ENCODE measurements around the gene STAB2.

The STAB2 gene

DNA sequence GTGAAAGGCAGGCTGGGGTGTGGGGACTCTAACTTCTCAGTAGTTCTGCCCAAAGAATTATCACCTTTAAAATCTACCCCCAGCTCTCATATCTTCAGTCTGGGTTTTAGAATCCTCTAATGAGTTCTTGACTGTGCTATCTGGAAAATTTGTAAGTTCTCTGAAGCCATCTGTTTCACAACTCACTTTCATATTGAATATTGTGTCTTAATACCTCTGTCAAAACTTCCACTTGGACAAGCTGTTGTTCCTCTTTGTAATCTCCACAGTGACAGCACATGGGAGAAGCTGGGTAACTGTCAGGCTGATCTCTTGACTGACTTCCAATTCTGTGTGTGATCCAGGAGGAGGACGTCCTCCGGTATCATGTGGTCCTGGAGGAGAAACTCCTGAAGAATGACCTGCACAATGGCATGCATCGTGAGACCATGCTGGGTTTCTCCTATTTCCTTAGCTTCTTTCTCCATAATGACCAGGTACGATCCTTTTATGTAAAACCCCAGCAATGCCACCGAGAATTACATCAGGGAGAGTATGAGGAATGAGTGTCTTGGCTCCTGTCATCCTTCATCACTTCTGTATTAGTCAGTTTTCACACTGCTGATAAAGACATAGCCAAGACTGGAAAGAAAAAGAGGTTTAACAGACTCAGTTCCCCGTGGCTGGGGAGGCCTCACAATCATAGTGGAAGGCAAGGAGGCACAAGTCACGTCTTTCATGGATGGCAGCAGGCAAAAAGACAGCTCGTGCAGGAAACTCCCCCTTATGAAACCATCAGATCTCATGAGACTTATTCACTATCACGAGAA, 111.9 kb downstream of the STAB2 start:
- DNase-seq: peak in 1 of 5 experiments; percentile 54

DNA sequence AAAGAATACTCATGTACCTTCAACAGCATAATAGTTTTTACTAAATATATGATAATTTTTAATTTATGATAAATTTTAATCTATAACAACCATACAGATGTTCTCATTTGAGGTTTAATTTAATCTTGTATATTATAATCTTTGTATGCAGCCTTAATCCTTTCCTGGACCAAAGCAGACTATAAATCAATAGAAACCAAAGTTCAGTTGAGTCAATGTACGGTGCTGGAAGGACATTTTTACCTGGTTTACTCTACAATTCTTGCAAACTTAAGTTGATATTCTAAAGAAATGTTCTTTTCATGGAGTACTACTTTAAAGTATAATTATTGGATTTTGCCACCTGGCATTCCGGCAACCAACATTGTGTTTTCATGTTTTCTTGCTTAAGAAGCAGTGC, 118.0 kb downstream of the STAB2 start:
- DNase-seq: no peak

DNA sequence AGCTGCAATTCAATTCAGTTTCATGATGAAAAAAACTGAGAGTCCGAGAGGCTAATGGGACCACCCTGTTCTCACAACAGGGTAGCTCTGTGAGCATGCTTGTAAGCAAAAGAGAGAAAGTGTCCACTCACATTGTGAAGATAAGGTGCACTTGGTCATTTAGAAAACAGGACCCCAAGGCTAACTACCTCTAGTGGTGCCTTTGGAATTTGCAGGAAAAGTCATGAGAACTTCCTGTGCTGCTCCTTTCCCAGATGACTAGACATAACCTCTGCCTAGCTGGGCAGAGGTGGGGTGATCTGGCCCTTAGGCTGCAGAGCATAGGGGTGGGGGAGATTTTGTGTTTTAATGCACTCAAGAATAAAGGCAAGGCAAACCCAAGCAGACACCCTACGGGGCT, 118.9 kb downstream of the STAB2 start:
- no peak for DNase-seq

DNA sequence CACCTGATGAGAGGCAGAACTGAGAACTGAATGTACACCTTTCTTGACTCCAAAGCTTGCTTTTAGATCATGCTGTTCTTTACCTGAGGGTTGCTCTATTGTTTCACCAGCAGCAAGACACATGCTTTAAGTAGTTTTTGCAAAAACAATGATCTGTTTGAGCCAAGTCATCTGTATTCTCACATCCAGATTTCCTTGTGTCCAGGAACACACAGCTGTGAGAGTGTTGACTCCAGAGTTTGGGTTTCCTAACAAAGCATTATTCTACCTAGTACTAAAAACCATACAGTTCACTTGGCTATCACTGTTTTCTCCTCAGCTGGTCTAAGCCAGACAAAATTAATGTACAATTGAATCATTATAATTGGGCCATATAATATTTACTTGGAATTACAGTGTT, 120.4 kb downstream of the STAB2 start:
- no peak for DNase-seq

DNA sequence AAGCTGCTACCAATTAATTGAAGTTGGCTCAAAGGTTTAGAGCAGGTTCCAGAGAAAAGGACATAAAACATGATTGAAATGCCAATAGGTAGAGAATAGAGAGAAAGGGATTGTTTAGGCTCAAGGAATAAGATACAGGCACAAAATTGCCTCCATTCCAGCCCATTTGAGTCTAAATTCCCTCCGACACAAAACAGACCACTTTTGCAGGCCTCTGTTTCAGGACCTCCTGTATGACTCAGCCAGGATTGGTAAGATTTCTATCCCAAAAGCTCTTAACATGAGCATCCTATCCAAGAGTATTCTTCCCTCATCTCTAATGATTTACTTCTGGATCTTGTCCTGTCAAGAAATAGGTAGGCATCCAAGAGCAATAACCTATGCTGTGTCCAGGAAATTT, 123.5 kb downstream of the STAB2 start:
- no peak for DNase-seq

DNA sequence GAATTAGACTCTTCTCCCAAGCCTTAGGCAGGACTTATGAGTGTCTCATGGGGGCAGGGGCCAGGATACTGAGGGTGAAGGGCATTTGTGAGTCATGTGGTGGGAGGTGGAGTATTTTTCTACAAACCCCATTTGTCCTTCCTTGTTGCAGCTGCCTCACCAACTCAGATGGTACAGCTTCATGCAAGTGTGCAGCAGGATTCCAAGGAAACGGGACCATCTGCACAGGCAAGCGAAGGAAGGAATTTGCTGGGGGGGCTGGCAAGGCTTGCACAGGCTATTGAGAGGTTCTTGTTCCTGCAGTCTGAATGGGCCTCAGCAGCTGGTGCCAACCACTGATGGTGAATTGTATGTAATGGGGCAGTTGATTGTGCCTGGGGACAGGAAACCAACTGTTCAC, 125.1 kb downstream of the STAB2 start:
- no peak for DNase-seq

DNA sequence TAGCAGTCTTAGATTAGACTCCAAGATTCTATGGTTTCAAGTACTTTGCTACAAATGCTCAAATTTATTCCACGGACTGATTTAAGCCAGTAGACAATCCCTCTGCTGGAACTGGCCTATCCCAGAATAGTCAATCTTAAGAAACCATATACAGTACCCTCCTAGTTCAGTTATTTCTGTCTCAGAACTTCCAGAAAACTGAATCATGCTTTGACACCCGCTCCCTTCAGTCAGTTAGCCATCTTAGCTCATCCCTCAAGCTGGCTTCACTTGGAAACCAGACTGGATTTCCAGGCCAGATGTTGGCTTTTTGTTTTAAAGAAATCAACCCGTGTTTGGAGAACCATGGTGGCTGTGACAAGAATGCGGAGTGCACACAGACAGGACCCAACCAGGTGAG, 128.4 kb downstream of the STAB2 start:
- no peak for DNase-seq

DNA sequence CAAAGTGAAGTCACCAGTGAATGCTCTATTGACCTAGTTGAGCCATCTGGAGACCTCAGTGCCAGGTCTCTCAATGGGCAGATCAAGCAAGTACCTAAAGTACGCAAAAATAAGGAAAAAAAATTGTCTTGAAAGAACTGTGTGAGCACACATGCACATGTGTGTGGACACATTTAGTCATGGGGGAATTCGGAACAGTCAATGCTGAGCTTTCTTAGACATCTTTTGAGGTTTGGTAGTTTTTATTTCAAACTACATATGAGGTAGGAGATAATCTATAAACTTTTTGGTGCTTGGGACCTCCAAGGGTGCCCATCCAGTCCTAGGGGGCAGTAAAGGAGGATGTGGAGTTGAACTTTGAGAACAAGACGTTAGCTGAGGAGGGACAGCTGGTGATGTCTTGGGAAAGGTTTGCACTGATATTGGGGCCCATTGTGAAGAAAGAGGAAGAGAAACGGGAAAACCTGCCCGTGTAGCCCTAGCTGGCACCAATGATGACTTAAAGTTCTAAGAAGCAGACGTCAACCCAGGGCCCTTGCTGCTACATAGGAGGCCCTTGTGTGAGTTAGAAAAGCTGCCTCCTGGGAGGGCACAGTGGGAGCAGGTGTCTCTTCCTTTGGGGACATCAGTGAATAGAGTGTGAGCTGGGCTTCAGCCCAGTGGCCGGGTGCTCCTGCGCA, 129.6 kb downstream of the STAB2 start:
- DNase-seq: no peak

DNA sequence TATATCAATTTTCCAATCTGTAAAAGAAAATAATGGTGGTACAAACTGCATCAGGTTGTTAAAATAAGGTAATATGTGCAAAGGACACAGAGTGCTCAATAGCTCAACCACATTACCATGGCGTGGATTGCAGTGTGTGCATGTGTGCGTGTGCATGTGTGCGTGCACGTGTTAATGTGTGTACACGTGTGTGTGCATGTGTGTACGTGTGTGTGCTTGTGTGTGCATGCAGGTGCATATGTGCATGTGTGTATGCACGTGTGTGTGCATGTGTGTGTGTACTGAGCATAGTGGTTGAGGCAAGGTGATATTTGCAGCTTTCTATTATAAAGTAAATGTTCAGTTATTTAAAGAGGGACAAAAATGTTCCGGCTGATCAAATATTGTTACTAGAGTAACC, 138.3 kb downstream of the STAB2 start:
- DNase-seq: no peak

DNA sequence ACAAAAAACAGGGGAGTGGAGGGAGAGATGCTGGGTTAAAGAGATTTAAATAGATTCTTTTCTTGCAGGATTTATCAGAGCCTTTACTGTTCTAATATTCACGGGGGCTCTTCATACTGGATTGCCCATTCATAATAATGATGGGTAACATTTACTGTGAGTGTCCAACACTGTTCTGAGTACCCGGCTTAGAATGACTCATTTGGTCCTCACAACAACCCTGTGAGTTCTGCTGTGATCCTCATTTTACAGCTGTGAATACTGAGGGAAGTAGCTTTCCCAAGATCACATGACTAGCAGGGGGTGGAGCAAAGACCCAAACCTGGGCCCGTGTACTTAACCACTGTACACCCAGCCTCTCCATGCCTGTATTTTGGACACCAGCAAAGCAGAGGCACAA, 140.6 kb downstream of the STAB2 start:
- DNase-seq: no peak

DNA sequence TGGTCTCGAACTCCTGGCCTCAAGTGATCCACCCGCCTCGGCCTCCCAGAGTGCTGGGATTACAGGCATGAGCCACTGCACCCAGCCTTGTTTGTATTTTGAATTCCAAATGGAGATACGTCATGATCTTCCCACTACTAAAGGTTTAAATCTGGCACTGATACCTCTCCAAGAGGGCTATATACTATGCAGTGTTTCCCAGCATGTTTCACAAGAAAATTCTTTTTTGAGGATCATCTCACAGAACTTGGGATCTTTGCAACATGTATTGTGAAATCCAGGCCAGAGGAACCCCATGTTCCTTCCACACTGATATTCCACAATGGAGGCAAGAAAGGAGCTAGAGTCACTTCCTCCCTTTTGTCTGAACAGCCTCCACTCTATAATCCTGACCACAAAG, 141.2 kb downstream of the STAB2 start:
- DNase-seq: no peak

DNA sequence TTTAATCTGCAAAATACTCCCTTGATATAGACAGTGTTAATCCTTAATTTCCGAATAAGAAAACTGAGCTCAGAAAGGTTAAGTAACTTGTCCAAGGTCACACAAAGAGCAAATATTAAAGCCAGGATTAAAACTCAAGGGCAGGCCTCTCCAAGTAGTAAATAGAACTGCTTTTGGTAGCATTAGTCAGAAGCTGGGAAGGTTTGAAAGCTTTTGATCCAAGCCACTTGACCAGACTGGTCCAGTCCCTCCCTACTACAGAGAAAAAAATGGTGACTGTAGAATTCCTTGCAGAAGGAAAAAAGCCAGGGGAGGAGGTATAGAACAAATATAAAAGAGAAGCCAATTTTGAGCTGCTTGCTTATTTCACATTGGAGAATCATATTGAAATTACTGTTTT, 142.4 kb downstream of the STAB2 start:
- no peak for DNase-seq

DNA sequence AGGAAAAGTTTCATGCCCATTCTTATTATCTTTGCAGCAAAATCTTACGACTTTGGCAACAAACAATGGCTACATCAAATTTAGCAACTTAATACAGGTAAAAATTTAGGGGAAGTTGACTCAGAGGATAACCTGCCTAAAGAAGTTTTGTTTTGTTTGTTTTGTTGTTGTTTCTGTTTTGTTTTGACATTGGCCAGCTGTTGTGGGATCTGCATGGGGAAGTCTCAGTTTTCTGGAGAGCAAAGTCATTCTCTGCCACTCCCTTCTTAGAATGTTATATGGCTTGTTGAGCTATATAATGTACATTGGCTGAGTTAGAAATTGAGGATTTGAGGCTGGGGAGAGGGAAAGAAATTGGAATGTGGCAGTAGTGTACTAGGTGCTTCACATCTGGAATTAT, 144.5 kb downstream of the STAB2 start:
- no peak for DNase-seq

DNA sequence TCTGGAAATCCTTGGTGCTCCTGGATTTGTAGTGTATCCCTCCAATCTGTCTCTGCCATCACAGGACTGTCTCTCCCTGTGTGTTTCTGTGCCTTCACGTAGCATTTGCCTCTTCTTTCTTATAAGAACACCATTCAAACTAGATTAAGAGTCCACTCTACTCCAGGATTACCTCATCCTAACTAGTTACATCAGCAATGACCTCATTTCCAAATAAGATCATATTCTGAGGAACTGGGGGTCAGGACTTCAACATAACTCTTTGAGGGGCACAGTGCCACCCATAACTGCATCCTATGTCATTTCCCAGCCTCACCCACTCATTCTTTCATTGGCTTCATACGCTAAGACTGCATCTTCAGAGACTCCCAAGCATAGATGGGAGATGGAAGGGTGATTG, 147.8 kb downstream of the STAB2 start:
- no peak for DNase-seq

DNA sequence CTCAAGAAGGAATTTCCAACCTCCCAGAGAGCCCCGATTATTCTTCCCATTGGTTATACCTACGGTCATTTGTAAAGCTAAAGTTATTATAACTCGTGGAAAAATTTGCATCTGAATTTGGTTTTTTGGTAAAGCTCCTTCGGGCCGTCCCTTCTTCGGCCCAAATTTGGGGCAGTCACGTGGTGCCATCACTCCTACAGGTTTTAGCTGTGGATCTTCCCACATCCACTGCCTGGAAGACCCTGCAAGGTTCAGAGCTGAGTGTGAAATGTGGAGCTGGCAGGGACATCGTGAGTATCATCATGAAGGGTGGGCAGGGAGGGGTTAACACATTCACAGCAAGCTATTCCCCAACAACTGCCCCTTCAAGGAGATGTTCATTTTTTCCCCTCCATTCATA, 148.2 kb downstream of the STAB2 start:
- no peak for DNase-seq

DNA sequence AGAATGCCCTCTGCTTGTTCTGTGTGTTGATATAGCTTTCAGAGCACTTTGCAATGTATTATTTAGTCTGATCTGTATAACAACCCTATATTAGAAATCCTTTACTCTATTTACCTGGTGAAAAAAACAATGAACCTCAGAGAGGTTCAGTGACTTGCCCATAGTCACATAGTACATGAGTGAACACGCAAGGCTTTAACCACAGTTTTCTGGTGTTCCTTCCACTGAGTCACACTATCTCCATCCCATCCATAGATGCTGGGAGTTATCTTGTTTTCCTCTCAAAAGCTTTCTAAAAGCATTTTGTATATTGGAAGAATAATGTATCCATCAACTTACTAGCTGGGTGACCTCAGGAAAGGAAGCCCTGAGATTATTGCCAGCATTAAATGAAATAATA, 149.5 kb downstream of the STAB2 start:
- DNase-seq: no peak

DNA sequence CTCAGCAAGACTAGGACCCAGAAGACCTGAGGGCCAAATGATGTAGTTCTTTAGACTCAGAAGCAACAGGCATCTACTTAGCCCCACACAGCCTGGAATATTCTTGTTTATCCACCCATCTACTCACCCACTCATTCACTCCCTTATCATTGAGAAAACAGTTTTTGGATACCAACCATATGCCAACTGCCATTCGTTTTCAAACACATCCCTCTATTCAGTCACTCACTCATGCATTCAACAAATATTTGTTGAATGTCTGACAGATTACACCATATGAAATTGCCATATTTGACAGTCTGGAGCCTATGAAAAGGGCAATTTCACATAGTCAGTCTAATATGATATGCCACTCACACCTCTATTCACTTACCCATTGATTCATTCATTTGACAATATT, 150.8 kb downstream of the STAB2 start:
- no peak for DNase-seq

DNA sequence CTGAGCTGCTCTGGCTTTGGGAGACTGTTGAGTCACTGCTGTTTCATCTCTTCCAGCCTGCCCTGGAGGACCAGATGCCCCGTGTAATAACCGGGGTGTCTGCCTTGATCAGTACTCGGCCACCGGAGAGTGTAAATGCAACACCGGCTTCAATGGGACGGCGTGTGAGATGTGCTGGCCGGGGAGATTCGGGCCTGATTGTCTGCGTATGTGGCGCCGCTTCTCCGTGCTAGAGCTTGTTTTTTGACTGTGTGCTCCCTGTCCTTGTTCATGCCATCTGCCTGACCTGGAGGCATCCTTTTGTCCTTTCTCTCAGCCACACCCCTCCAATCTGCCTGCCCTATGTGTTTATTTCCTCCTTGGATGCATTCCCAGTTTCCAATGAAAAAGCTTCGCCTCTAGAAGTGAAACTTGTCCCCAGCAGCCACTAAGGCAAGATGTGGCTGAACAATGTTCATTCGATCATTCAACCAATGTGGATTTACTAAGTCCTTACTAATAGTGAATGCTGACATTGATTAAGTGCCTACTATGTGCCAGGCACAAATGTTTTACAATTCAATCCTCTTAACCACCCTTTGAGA, 155.4 kb downstream of the STAB2 start:
- DNase-seq: no peak

DNA sequence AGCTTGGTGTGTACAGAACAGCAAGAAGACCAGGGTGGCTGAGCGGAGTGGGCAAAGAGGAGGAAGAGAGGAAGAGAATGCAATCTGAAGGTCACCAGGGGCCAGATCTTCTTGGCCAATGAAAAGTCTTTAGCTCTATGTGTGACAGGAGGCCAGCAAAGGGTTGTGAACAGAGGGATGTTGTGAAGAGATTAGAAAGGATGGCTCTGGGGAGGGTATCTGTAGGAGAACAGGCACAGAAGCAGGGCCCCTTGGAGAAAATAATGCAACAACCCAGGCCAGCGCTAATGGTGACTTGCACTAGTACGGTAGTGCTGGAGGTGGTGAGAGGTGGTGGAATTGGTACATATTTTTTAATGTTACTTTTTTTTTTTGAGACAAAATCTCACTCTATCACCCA, 156.7 kb downstream of the STAB2 start:
- DNase-seq: no peak

DNA sequence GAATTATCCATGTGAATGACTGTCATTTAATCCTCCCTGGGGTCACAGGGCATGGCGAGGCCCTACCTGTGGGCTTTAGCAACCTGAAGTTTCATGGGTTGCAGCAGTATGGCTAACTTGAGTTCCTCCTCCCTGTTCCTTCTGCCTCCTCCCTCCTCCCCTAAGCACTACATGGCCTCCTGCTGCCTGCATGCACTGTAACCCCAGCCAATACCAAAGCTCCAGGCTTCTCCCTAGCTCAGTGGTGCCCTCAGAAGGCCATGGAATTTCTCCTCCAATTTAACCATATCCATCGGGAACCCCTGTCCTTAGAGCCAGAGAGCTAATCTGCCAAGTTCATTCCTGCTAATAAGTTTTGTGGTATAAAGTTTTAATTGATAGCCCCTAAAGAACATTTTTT, 158.9 kb downstream of the STAB2 start:
- DNase-seq: no peak

DNA sequence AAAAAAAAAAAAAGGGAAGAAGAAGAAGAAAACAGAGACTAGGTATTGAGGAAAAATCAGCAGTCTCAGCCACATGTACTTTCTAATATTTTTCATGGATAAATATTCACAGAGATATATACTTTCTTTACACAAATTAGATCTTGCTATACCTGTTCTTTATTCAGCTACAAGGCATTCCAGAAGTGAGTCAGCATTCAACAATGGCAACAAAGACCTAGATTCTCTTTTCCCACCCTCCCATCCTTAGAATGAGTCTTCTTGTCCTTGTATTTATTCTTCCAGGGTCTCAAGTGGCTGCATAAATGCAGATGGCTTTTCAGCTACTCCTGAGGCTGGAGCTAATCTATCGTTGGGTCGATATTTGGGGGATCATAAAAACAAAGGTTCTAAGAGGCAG, 160.9 kb downstream of the STAB2 start:
- no peak for DNase-seq

DNA sequence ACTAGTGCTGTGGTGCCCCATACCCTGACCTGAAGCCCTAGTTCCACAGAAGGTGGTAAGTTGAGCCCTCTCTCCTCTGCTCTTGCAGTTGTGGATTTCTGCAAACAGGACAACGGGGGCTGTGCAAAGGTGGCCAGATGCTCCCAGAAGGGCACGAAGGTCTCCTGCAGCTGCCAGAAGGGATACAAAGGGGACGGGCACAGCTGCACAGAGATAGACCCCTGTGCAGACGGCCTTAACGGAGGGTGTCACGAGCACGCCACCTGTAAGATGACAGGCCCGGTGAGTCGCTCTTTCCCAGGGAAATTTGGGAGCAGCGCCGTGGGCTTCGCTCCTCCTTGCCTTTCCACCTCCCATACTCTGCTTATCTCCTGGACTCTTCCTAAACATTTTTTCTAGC, 161.8 kb downstream of the STAB2 start:
- DNase-seq: no peak

DNA sequence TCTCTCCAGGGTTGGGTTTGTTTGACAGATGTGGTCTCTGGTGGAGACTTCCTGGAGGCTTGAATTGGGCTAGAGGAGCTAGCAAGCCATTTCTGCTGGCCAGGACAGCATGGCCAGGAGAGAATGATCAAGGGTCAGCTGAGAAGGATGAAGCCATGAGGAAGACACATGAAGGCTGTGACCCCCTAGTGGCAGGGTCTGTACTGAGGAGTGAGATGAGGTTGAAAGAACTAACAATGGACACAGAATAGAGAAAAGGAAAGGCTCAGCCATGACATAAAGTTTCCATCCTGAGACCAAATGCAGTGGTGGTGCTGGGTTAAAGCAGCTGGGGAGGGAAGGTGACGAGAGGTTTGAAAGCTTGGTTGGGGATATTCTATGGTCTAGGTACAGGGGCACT, 164.1 kb downstream of the STAB2 start:
- DNase-seq: no peak

DNA sequence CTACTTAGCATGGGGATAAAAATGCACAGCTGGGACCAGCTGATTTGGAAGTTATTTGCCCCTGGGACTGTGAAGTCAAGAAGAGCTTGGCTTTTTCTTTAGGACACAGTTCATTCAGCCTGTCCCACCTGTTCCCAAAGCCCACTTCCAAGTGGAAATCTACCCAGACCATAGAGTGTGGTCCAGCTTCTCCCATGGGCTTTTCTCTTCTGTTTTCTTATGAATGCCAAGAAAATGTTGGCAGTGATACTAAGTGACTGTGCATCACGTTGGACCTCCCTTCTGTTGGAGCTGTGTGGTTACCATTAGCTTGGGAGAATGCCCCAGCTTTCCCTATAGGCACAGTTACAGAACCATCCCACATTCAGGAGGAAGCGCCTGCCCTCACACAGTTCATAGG, 164.5 kb downstream of the STAB2 start:
- DNase-seq: no peak
